DOHH2 (cell line): ENCODE results near the gene GPSM1.

Experiments
- CTCF ChIP-seq: fragments of 200-600 bp; sonication (generic); IDR thresholded peaks from one replicate; pipeline ENCODE4 v1.5.1; 2014; ENCODE audit warnings: antibody characterized with exemption, mild to moderate bottlenecking, low read depth, low read length; ENCODE audit not compliant: poor library complexity, severe bottlenecking
- EZH2phosphoT487 ChIP-seq: fragments of 200-600 bp; sonication (generic); IDR thresholded peaks from 2 replicates; pipeline ENCODE4 v1.6.1; 2017; ENCODE audit warnings: borderline replicate concordance, mild to moderate bottlenecking, antibody characterized with exemption, low read length, moderate library complexity, mixed read lengths

- TF ChIP-seq CTCF, result no peak
- TF ChIP-seq EZH2phosphoT487, result no peak
Measured at GRCh38 chr9:136385015-136385414, 57.7 kb downstream of the GPSM1 start.
